Measurements from ENCODE around the gene ULK4.

Gene ULK4

GRCh38 chr3:41961751-41962679 is at the start of gene ULK4:
TSS of gene ULK4 (minus strand) at chr3:41962103. CDS start at chr3:41954759, 7,344 bp downstream.
- DNase-seq (ENCODE audit: low read depth): peak; percentile 99
- peak within 1 kb of the TSS; percentile 72 for H3K4me3 ChIP-seq (ENCODE audit: low read depth, low read length)
- no peak for TF ChIP-seq CTCF (IDR thresholded peaks at IDR 0.05; ENCODE audit: control insufficient read depth, extremely low read depth, insufficient read depth)

GRCh38 chr3:42010530-42010929 is 48.6 kb upstream of the ULK4 start:
- DNase-seq (ENCODE audit: low read depth): no peak
- no peak for TF ChIP-seq CTCF (IDR thresholded peaks at IDR 0.05; ENCODE audit: control insufficient read depth, extremely low read depth, insufficient read depth)
- no peak overlapping the region for H3K4me3 ChIP-seq (ENCODE audit: low read depth, low read length)

GRCh38 chr3:42009456-42009855 is 47.6 kb upstream of the ULK4 start:
- DNase-seq (ENCODE audit: low read depth): no peak
- TF ChIP-seq CTCF (IDR thresholded peaks at IDR 0.05; ENCODE audit: control insufficient read depth, extremely low read depth, insufficient read depth): no peak
- no peak overlapping the region for H3K4me3 ChIP-seq (ENCODE audit: low read depth, low read length)

GRCh38 chr3:42007785-42008184 is 45.9 kb upstream of the ULK4 start:
- TF ChIP-seq CTCF (IDR thresholded peaks at IDR 0.05; ENCODE audit: control insufficient read depth, extremely low read depth, insufficient read depth): no peak
- DNase-seq (ENCODE audit: low read depth): no peak
- H3K4me3 ChIP-seq (ENCODE audit: low read depth, low read length): no peak overlapping the region

GRCh38 chr3:42005401-42005800 is 43.5 kb upstream of the ULK4 start:
- TF ChIP-seq CTCF (IDR thresholded peaks at IDR 0.05; ENCODE audit: control insufficient read depth, extremely low read depth, insufficient read depth): no peak
- H3K4me3 ChIP-seq (ENCODE audit: low read depth, low read length): no peak overlapping the region
- DNase-seq (ENCODE audit: low read depth): no peak

- no peak for TF ChIP-seq CTCF (IDR thresholded peaks at IDR 0.05; ENCODE audit: control insufficient read depth, extremely low read depth, insufficient read depth)
- H3K4me3 ChIP-seq (ENCODE audit: low read depth, low read length): no peak overlapping the region
- DNase-seq (ENCODE audit: low read depth): no peak
Observed at GRCh38 chr3:42002790-42003189, 40.9 kb upstream of the ULK4 start.

Data from LNCaP clone FGC (cell line).